ENCODE results near the gene NECAB2.

DNA sequence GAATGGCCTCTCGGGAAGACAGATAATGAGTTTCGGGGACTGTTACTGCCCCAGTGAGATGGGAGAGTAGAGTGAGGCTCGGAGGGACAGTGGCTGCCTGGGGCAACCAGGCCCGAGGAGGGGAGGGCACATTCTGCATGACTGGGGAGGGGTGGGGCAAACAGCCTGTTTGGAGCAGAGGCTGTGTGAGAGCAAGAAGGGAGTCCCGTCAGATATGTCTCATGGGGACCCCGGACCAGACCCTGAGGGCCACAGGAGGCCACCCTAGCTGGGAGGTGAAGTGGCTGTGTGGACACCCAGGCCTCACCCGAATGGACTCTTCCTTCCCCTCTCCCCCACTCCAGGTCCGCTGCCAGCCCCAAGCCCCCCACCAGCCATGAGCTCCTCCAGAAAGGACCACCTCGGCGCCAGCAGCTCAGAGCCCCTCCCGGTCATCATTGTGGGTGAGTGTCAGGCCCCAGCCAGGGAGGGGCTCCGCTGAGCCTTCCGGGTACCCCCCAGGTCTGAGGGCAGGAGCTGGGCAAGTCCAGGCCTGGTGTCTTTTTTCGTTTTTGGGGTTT lies 10.7 kb upstream of the NECAB2 start:
- TF ChIP-seq EZH2 (IDR thresholded peaks at IDR 0.05; ENCODE audit: low read length) (no peak), CTCF (optimal IDR thresholded peaks at IDR 0.05 in 1 of 3, IDR thresholded peaks at IDR 0.05 in 1 of 3, conservative IDR thresholded peaks at IDR 0.05 in 1 of 3; ENCODE audit: extremely low read depth in 1 of 3, insufficient read depth in 2 of 3, low read length in 3 of 3) (no peak)

Data from keratinocyte (primary cell).